Neural progenitor cell (in vitro differentiated cells): Measurements from ENCODE around the gene DLX5. TPM values are rescaled to one million over a fixed set of nuclear protein-coding genes. Genes with fewer than 3 reads are reported as not detected.

Experiments used
- DNase-seq: peaks from one replicate; pipeline ENCODE4 v3.0.0-alpha.2; 2016; ENCODE audit warnings: low spot score
- H2AFZ ChIP-seq: fragments of 200-600 bp; sonication (generic); replicated peaks from 2 replicates; pipeline ENCODE4 v1.6.1; 2016; ENCODE audit warnings: antibody characterized with exemption
- H3F3A ChIP-seq: fragments of 200-600 bp; sonication (generic); 2 replicates; pipeline ENCODE4 v1.6.1; 2016; ENCODE audit warnings: antibody characterized with exemption, low read depth
- H3K27ac ChIP-seq: fragments of 200-600 bp; sonication (generic); 2 replicates; pipeline ENCODE4 v1.5.1; 2016; ENCODE audit warnings: mild to moderate bottlenecking
- H3K27me3 ChIP-seq: fragments of 200-600 bp; sonication (generic); 2 replicates; pipeline ENCODE4 v1.6.1; 2016; ENCODE audit warnings: mild to moderate bottlenecking, moderate library complexity
- H3K36me3 ChIP-seq: fragments of 200-600 bp; sonication (generic); 2 replicates; pipeline ENCODE4 v1.5.1; 2016
- H3K4me1 ChIP-seq: fragments of 200-600 bp; sonication (generic); 2 replicates; pipeline ENCODE4 v1.6.1; 2016; ENCODE audit warnings: mixed run types
- H3K4me2 ChIP-seq: fragments of 200-600 bp; sonication (generic); 2 replicates; pipeline ENCODE4 v1.6.1; 2016
- H3K4me3 ChIP-seq: fragments of 200-600 bp; sonication (generic); 2 replicates; pipeline ENCODE4 v1.5.1; 2016
- H3K79me2 ChIP-seq: fragments of 200-600 bp; sonication (generic); 2 replicates; pipeline ENCODE4 v1.6.1; 2016; ENCODE audit warnings: low read depth
- H3K9ac ChIP-seq: fragments of 200-600 bp; sonication (generic); 2 replicates; pipeline ENCODE4 v1.6.1; 2016
- H3K9me3 ChIP-seq: fragments of 200-600 bp; sonication (generic); 2 replicates; pipeline ENCODE4 v1.5.1; 2016; ENCODE audit warnings: low read depth
- H4K20me1 ChIP-seq: fragments of 200-600 bp; sonication (generic); 2 replicates; pipeline ENCODE4 v1.6.1; 2016; ENCODE audit warnings: low read depth
- H3K27ac Mint-ChIP-seq: 3 replicates; pipeline ENCODE4 v1.8.0; 2021; ENCODE audit warnings: mixed read lengths
- H3K27me3 Mint-ChIP-seq: 2 replicates; pipeline ENCODE4 v1.8.0; 2022; ENCODE audit warnings: low read depth, mild to moderate bottlenecking, inconsistent platforms, moderate library complexity, mixed read lengths; ENCODE audit not compliant: insufficient read depth
- H3K36me3 Mint-ChIP-seq: 3 replicates; pipeline ENCODE4 v1.8.0; 2021; ENCODE audit warnings: mixed read lengths
- H3K4me1 Mint-ChIP-seq: 3 replicates; pipeline ENCODE4 v1.8.0; 2021; ENCODE audit warnings: mixed read lengths
- H3K4me3 Mint-ChIP-seq: 3 replicates; pipeline ENCODE4 v1.8.0; 2021; ENCODE audit warnings: mild to moderate bottlenecking, moderate library complexity, mixed read lengths
- H3K9me3 Mint-ChIP-seq: 3 replicates; pipeline ENCODE4 v1.8.0; 2020; ENCODE audit warnings: mixed read lengths
- CTCF ChIP-seq: fragments of 200-600 bp; sonication (generic); IDR thresholded peaks from 2 replicates; pipeline ENCODE4 v1.5.1; 2017; ENCODE audit warnings: antibody characterized with exemption, mild to moderate bottlenecking
- EZH2 ChIP-seq: fragments of 200-600 bp; sonication (generic); IDR thresholded peaks from 2 replicates; pipeline ENCODE4 v1.6.1; 2017; ENCODE audit warnings: antibody characterized with exemption, mild to moderate bottlenecking, moderate library complexity
- EZH2phosphoT487 ChIP-seq: fragments of 200-600 bp; sonication (generic); IDR thresholded peaks from 2 replicates; pipeline ENCODE4 v1.6.1; 2017; ENCODE audit warnings: antibody characterized with exemption
- total RNA-seq: library from RNA; depleted of rRNA; stranded (reverse); fragments of >200 nt; gene quantifications from 2 replicates; pipeline ENCODE4 v1.2.3, GENCODE V29; 2015; ENCODE audit warnings: low replicate concordance

The DLX5 gene
- total RNA-seq, 1 donor from 2014 or later, result not detected

GRCh38 chr7:96979551-96980276 is 44.9 kb downstream of the DLX5 start:
- no peaks in the 10 kb centered on the region for H3K9me3 ChIP-seq
- H3K27me3 ChIP-seq, result peaks cover 48% of the 10 kb centered on the region
- H3K4me3 ChIP-seq, result no peak overlapping the region
- H3F3A ChIP-seq, result no peaks in the 10 kb centered on the region
- H3K27ac Mint-ChIP-seq, result no peak overlapping the region
- H3K4me3 Mint-ChIP-seq, result no peak overlapping the region
- no peaks in the 10 kb centered on the region for H4K20me1 ChIP-seq
- H3K79me2 ChIP-seq, result no peaks in the 10 kb centered on the region
- no peak overlapping the region for H3K4me2 ChIP-seq
- H3K27ac ChIP-seq, result no peak overlapping the region
- no peak overlapping the region for H3K9ac ChIP-seq
- no peaks in the 10 kb centered on the region for H3K36me3 Mint-ChIP-seq
- H3K36me3 ChIP-seq, result no peaks in the 10 kb centered on the region
- no peaks in the 10 kb centered on the region for H3K4me1 ChIP-seq
- no peaks in the 10 kb centered on the region for H3K27me3 Mint-ChIP-seq
- no peaks in the 10 kb centered on the region for H3K4me1 Mint-ChIP-seq
- no peak for DNase-seq
- TF ChIP-seq EZH2 (no peak), EZH2phosphoT487 (no peak), CTCF (no peak)
- no peaks in the 10 kb centered on the region for H3K9me3 Mint-ChIP-seq
- no peak overlapping the region for H2AFZ ChIP-seq

GRCh38 chr7:96977445-96977844 is 47.2 kb downstream of the DLX5 start:
- Mint-ChIP-seq H3K9me3 (no peaks in the 10 kb centered on the region), H3K27ac (no peak overlapping the region), H3K27me3 (peaks cover 2% of the 10 kb centered on the region), H3K4me3 (no peak overlapping the region), H3K36me3 (no peaks in the 10 kb centered on the region), H3K4me1 (no peaks in the 10 kb centered on the region)
- Histone ChIP-seq H3K4me2 (no peak overlapping the region), H3K9ac (no peak overlapping the region), H3F3A (no peaks in the 10 kb centered on the region), H3K4me1 (no peaks in the 10 kb centered on the region), H4K20me1 (no peaks in the 10 kb centered on the region), H3K4me3 (no peak overlapping the region), H2AFZ (no peak overlapping the region), H3K9me3 (no peaks in the 10 kb centered on the region), H3K36me3 (no peaks in the 10 kb centered on the region), H3K27me3 (peaks cover 59% of the 10 kb centered on the region), H3K79me2 (no peaks in the 10 kb centered on the region), H3K27ac (no peak overlapping the region)
- no peak for DNase-seq
- TF ChIP-seq EZH2, result no peak
- no peak for TF ChIP-seq EZH2phosphoT487
- no peak for TF ChIP-seq CTCF

GRCh38 chr7:96976106-96976505 is 48.5 kb downstream of the DLX5 start:
- Mint-ChIP-seq H3K27ac (no peak overlapping the region), H3K36me3 (no peaks in the 10 kb centered on the region), H3K9me3 (no peaks in the 10 kb centered on the region), H3K27me3 (peaks cover 2% of the 10 kb centered on the region), H3K4me1 (no peaks in the 10 kb centered on the region), H3K4me3 (no peak overlapping the region)
- no peak overlapping the region for H2AFZ ChIP-seq
- no peaks in the 10 kb centered on the region for H3K4me1 ChIP-seq
- H3K9me3 ChIP-seq, result no peaks in the 10 kb centered on the region
- no peaks in the 10 kb centered on the region for H4K20me1 ChIP-seq
- H3K9ac ChIP-seq, result no peak overlapping the region
- H3F3A ChIP-seq, result no peaks in the 10 kb centered on the region
- H3K79me2 ChIP-seq, result no peaks in the 10 kb centered on the region
- H3K27me3 ChIP-seq, result peaks cover 69% of the 10 kb centered on the region
- no peak for DNase-seq
- no peak overlapping the region for H3K27ac ChIP-seq
- no peak overlapping the region for H3K4me3 ChIP-seq
- no peak overlapping the region for H3K4me2 ChIP-seq
- H3K36me3 ChIP-seq, result no peaks in the 10 kb centered on the region
- TF ChIP-seq CTCF, result no peak
- TF ChIP-seq EZH2, result no peak
- no peak for TF ChIP-seq EZH2phosphoT487
